GM13976 (cell line): Measurements from ENCODE around the gene ILF2.
A peak's percentile ranks its signal among the peaks of the same experiment; 100 is the strongest.

Experiments used
- DNase-seq: peaks from one replicate; pipeline ENCODE4 v3.0.0; 2012; ENCODE audit warnings: low spot score
- CTCF ChIP-seq: IDR thresholded peaks from 2 replicates; pipeline ENCODE4 v1.5.1; 2012; ENCODE audit warnings: borderline replicate concordance, mild to moderate bottlenecking; ENCODE audit not compliant: insufficient read depth; ENCODE audit errors: extremely low read depth, missing control alignments, control extremely low read depth
- in situ Hi-C: fragments of 300-500 bp; cut with MboI; formaldehyde crosslinking; loops from one replicate; pipeline ENCODE4 v1.12.0; 2022; ENCODE audit warnings: low sequenced_read_pairs, mixed read lengths, inconsistent platforms; ENCODE audit not compliant: unreplicated experiment

ILF2 gene

GRCh38 chr1:153679337-153680119 is 8.7 kb upstream of the ILF2 start:
- in situ Hi-C loops: loop anchor here (10.0 kb wide), 2 partner anchors 65 to 305 kb away; partner anchors contain the start of gene RAB13
- DNase-seq: peak; percentile 57
- no peak for TF ChIP-seq CTCF

- in situ Hi-C loops: loop anchor here (10.0 kb wide), 2 partner anchors 66 to 306 kb away; partner anchors contain the start of gene RAB13
- no peak for TF ChIP-seq CTCF
- peak; percentile 66 for DNase-seq
These were observed 7.9 kb upstream of the ILF2 start, which contains the start of gene NPR1 for GRCh38 chr1:153678519-153679336. Gene NPR1, plus strand, starts transcription at chr1:153678688. Its CDS starts 421 bp downstream, at chr1:153679109.

GRCh38 chr1:153677718-153678518 is 7.1 kb upstream of the ILF2 start:
- peak; percentile 80 for DNase-seq
- peak; percentile 88 for TF ChIP-seq CTCF
- in situ Hi-C loops: loop anchor here (10.0 kb wide), 2 partner anchors 67 to 307 kb away; partner anchors contain the start of gene RAB13

GRCh38 chr1:153673511-153673910 is 2.7 kb upstream of the ILF2 start:
- no peak for TF ChIP-seq CTCF
- in situ Hi-C loops: loop anchor here (10.0 kb wide), 2 partner anchors 71 to 311 kb away; partner anchors contain the start of gene RAB13
- no peak for DNase-seq

GRCh38 chr1:153671628-153672353 is 998 bp upstream of the ILF2 start:
- peak; percentile 31 for DNase-seq
- in situ Hi-C loops: loop anchor here (10.0 kb wide), 2 partner anchors 73 to 313 kb away; partner anchors contain the start of gene RAB13
- peak; percentile 1 for TF ChIP-seq CTCF
